ENCODE measurements around the gene KIF21A.

Gene KIF21A

GRCh38 chr12:39287409-39287808 is 155.5 kb downstream of the KIF21A start:
- DNase-seq (ENCODE audit: low read depth) = no peak
- no peak for TF ChIP-seq CTCF (IDR thresholded peaks at IDR 0.05; ENCODE audit: low read length, missing control alignments)
- H3K4me3 ChIP-seq (replicated peaks; ENCODE audit: low read depth, low read length) = no peak overlapping the region

- no peak overlapping the region for H3K4me3 ChIP-seq (replicated peaks; ENCODE audit: low read depth, low read length)
- no peak for TF ChIP-seq CTCF (IDR thresholded peaks at IDR 0.05; ENCODE audit: low read length, missing control alignments)
- no peak for DNase-seq (ENCODE audit: low read depth)
Measured at GRCh38 chr12:39278426-39278825, 164.5 kb downstream of the KIF21A start.

GRCh38 chr12:39277416-39277815 is 165.5 kb downstream of the KIF21A start:
- no peak overlapping the region for H3K4me3 ChIP-seq (replicated peaks; ENCODE audit: low read depth, low read length)
- DNase-seq (ENCODE audit: low read depth) = no peak
- no peak for TF ChIP-seq CTCF (IDR thresholded peaks at IDR 0.05; ENCODE audit: low read length, missing control alignments)

- TF ChIP-seq CTCF (IDR thresholded peaks at IDR 0.05; ENCODE audit: low read length, missing control alignments) = no peak
- no peak for DNase-seq (ENCODE audit: low read depth)
Measured at GRCh38 chr12:39275846-39276245, 167.1 kb downstream of the KIF21A start.

GRCh38 chr12:39272871-39273655 is 169.9 kb downstream of the KIF21A start:
- no peak overlapping the region for H3K4me3 ChIP-seq (replicated peaks; ENCODE audit: low read depth, low read length)
- DNase-seq (ENCODE audit: low read depth) = peak; percentile 56
- TF ChIP-seq CTCF (IDR thresholded peaks at IDR 0.05; ENCODE audit: low read length, missing control alignments) = peak; percentile 62

More at GRCh38 chr12:39275846-39276245, 167.1 kb downstream of the KIF21A start:
- H3K4me3 ChIP-seq (replicated peaks; ENCODE audit: low read depth, low read length) = no peak overlapping the region

- no peak for TF ChIP-seq CTCF (IDR thresholded peaks at IDR 0.05; ENCODE audit: low read length, missing control alignments)
- DNase-seq (ENCODE audit: low read depth) = no peak
- no peak overlapping the region for H3K4me3 ChIP-seq (replicated peaks; ENCODE audit: low read depth, low read length)
Measured at GRCh38 chr12:39269492-39269891, 173.4 kb downstream of the KIF21A start.

- H3K4me3 ChIP-seq (replicated peaks; ENCODE audit: low read depth, low read length) = no peak overlapping the region
- no peak for TF ChIP-seq CTCF (IDR thresholded peaks at IDR 0.05; ENCODE audit: low read length, missing control alignments)
- no peak for DNase-seq (ENCODE audit: low read depth)
Measured at GRCh38 chr12:39267886-39268285, 175.0 kb downstream of the KIF21A start.

Measured in fibroblast of pulmonary artery (primary cell).